ENCODE results near the gene RGS19.

Gene RGS19

DNA sequence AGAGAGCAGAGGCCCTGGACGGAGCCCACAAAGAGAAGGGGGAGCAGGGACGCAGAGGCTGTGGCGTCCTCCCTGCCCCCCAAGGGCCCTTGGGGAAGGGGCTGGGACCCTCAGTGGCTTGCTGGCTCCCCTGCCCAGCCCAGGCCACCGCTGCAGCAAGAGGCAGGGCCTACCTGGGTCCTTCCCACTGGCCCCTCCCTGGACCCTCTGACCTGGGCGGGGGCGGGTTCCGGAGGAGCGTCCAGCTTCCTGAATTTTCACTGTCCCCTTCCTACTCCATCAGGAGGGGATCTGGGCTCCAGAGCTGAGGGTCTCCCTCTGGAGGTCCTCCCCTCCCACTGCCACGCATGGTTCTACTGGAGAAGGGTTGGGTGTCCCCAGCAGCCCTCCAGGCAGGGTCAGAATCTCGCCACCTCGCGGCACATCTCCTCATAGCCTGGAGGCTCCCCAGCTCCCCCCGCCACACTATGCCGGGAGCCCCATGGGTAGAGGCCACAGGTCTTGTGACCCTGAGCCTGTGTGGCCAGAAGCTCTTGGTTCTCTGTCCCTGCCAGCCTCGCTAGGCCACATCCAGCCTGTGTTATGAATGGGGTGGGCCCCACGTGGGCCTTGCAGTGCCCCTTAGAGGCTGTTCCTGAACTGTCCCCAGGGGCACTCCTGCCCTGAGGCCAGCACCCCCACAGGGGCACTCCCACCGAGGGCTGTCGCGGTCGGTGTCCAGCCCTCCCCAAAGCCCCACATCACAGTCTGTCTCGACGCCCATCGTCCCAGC, 28.9 kb downstream of the RGS19 start:
- no peak for DNase-seq (ENCODE audit: low read depth in 4 of 4, low spot score in 1 of 4)

DNA sequence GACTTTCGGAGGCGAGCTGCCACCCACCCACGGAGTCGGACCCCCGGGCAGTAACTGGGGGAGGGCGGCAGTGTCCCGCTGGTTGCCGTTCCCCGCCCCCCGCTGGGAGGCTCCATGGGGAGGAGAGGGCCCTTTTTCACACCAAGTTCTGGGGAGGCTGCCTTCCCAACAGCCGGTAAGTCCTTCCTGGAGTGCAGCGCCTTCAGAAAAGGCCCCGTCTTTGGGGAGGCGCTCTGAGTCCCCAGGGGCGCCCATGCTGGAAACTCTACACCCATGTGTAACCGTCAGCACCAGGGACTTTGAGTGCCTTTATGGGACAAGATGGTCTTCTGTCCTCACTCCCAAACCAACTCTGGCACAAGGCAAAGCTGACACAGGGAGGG, 29.4 kb downstream of the RGS19 start:
- DNase-seq (ENCODE audit: low read depth in 4 of 4, low spot score in 1 of 4), result no peak

DNA sequence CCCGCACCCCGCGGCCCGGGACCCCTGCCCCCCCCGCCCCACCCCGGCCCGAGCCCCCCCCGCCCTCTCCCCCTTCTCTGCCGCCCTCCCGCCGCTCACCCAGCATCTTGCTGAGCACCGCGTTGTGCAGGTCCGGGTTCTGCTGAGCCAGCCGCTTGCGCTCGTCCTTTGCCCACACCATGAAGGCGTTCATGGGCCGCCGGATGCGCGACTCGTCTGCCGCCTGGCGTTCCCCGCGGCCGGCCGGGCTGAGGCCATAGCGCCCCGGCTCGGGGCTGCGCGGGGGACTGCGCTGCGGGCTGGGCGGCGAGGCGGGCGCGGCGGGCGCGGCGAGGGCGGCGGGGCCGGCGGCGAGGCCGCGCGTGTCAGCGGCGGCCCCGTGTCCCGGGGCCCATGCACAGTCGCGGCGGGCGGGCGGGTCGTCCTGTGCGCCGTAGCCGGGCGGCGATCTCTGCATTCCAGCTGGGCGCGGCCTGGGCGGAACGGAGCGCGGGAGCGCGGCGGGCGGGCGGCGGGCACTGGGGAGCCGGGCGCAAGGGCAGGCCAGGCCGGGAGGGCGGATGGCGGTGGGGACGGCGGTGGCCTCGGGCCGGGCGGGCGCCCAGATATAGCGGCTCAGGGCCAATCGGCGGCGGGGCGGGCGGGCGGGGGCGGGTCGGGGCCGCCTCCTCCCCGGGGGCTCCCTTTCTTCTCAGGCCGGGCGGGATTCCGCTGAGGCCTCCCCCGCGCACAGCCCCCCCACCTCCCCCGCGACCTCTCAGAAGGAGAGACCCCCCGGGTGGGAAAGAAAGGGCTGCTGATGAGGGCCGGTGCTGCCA, 30.0 kb downstream of the RGS19 start, which contains the start of gene SOX18:
Gene SOX18 (minus strand): TSS at position 580 of the 818 bp plus-strand sequence. CDS start 123 bp downstream, at position 457.
- no peak for DNase-seq (ENCODE audit: low read depth in 4 of 4, low spot score in 1 of 4)

DNA sequence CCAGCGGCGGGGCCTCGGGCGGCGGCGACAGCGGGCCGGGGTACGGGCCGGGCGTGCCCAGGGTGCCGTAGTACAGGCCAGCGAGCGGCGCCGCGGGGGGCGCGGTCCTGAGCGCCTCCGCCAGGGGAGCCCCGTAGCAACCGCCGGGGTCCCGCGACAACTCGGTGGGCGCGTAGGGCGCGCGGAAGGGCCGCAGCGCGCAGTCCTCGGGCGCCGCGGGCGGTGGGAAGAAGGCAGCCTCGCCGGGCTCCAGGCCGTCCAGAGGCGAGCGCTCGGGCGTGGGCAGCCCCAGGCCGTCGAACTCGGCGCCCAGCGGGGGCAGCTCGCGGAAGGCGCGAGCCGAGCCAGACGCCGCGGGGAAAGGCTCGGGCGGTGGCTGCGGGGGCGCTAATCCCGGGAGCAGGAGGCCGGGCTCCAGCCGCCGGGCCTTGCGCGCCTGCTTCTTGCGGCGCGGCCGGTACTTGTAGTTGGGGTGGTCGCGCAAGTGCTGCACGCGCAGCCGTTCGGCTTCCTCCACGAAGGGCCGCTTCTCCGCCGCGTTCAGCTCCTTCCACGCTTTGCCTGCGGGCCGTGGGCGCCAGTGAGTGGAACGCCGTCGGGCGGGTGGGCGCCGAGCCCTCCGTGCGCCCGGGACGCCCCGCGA, 30.8 kb downstream of the RGS19 start:
- DNase-seq (ENCODE audit: low read depth in 4 of 4, low spot score in 1 of 4), result no peak

DNA sequence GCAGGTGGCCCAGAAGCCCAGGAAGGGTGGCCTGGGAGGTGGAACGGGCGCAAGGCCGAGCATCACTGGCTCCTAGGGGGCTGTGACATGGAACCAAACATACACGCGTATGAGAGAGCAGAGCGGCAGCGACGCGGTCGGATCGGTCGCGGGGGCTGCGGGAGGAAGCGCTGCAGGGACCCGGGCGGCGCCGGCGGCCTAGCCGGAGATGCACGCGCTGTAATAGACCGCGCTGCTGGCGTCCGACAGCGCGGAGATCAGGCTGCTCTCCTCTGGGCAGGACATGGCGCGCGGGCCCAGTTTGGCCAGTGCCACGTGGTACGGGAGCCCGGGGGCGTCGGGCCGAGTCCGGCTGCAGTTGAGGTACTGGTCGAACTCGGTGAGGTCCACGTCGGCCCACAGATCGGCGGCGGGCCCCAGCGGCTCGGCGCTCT, 31.3 kb downstream of the RGS19 start:
- DNase-seq (ENCODE audit: low read depth in 4 of 4, low spot score in 1 of 4), result no peak

DNA sequence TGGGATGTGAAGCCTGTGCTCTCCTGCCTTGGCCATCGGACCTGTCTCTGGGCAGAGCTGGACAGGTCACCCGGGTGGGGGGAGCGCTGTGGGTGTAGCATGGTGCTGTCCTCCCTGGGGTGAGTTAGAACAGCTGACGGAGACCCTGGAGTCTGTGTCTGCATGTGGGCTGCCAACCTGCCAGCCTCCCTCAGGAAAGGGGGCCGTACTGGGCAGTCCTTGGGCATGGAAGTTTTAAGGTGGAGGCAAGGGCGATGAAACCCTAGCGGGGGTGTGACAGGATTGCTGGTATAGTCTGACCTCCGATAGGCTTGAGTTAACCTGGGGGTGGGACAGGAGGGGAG, 32.3 kb downstream of the RGS19 start:
- DNase-seq (ENCODE audit: low read depth in 4 of 4, low spot score in 1 of 4), result no peak

DNA sequence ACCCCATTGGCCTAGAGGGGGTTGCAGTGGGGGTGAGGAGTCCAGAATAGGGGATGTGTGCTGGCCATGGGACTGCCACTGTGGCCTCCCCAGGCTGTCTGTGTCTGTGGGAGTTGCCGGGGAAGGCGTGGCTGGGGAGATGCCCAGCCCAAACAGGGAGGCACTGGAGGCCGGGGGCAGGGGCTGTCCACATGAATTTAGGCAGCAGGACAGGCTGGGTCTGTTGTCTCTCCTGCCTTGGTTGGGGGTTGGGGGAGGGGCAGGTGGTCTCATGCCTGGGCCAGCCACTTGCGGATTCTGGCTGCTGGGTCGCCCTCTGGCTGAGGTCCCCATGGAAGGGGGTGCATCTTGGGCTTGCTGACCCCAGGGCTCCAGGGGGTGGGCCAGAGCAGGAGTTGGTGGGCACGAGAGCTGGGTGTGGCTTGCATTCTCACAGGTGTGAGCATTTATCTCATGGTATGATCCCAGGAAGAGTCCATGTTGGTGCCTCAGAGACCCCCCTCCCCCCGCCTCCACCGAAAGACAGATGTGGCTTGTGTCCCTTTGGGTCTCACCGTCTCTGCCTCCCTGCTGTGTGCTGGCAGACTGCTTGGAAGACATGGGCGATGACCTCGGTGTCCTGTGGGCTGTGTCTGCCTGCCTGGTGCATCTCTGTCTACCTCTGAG, 33.8 kb downstream of the RGS19 start:
- DNase-seq (ENCODE audit: low read depth in 4 of 4, low spot score in 1 of 4), result no peak

DNA sequence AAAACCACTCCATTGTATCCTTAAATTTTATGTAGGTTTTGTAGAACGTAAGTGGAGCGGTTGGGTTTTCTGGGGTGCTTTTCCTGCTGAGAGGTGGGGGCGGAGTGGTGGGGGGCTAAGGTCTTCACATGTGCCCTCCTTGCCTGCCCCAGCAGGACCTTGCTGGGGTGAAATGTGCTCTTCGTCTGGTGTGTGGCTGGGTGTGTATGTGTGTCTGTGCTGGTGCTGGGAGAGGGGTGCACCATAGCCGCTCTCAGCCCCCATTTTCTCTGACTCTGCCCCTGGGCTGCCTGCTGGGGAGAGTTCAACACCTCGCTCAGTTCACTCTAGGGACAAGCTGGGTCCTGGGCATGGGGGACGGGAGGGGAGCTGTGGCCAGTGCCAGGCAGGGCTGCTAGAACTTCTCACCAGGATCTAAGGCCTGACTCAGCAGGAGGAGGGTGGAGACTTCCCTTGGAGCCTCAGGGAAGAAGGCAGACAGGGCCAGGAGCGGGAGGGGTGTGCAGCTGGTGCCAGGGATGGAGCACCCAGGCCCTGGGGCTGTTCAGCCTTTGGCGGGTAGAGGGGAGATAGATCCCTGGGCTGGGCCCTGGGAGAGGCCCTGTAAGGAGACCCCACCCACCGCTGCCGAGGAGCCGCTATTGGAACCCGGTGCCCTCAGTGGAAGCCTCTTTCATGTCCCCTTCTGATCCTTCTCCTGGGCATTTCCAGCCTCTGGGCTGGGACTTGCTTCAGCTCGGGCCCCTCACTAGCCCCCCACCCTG, 34.7 kb downstream of the RGS19 start:
- DNase-seq (ENCODE audit: low read depth in 4 of 4, low spot score in 1 of 4), result no peak

DNA sequence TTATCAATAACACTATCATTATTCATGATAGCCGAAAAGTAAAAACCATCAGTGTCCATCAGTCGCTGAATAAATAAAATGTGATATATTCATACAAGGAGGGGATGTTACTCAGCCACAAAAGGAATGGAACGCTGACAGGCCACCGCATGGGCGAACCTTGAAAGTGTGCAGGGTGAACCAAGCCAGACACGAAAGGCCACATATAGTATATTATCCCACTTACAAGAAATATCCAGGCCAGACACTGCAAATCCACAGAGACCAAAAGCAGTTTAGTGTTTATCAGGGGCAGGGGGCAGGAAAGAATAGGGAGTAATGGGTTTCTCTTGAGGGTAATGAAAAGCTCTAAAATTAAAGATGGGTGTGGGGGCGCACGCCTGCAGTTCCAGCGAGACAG, 35.5 kb downstream of the RGS19 start:
- DNase-seq (ENCODE audit: low read depth in 4 of 4, low spot score in 1 of 4), result no peak

DNA sequence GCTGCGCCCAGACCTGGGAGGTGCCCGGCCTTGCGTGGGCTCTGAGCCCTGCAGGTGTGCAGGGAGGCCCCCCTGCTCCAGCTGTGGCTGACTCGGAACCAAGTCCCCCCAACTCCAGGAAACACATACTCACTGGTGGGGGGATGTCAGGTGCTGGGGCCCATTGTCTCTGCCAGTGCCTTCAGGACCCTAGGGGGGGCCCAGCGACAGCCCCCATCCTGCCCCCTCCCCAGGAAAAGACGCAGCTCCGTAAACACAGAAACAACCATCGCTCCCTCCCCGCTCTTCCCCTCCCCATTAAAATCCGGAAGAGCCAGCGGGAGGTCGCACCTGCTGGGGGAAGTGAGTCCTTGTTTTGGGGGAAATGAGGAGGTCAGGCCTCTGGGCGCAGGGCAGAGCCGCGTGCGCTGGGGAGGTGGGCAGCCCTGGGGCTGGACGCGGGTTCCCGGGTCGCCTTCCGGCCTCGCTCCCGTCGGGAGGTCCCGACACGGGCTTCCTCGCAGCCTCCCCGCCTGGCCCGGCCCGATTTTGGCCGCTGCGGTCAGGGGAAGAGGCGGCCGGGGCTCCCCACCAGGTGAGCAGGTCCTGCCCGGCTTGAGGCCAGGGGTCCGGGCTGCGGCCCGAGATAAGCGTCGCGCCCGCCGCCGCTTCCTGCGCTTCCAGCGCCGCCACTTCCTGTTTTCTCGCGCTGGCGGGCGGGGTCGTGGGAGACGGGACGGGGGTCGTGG, 37.1 kb downstream of the RGS19 start:
- DNase-seq (ENCODE audit: low read depth in 4 of 4, low spot score in 1 of 4), result no peak

DNA sequence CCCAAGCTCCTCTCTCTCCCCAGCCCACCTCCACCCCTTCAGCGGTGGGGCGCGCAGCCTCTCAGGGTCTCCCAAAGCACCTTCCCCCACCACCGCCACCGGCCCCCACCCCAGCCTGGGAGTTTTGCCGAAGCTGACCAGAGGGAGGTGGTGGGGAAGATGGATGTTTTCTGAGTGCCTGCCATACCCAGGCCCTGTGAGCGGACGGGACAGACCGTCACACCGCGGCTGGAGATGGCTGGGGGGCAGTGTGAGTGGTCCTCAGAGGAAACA, 37.6 kb downstream of the RGS19 start:
- DNase-seq (ENCODE audit: low read depth in 4 of 4, low spot score in 1 of 4), result no peak

DNA sequence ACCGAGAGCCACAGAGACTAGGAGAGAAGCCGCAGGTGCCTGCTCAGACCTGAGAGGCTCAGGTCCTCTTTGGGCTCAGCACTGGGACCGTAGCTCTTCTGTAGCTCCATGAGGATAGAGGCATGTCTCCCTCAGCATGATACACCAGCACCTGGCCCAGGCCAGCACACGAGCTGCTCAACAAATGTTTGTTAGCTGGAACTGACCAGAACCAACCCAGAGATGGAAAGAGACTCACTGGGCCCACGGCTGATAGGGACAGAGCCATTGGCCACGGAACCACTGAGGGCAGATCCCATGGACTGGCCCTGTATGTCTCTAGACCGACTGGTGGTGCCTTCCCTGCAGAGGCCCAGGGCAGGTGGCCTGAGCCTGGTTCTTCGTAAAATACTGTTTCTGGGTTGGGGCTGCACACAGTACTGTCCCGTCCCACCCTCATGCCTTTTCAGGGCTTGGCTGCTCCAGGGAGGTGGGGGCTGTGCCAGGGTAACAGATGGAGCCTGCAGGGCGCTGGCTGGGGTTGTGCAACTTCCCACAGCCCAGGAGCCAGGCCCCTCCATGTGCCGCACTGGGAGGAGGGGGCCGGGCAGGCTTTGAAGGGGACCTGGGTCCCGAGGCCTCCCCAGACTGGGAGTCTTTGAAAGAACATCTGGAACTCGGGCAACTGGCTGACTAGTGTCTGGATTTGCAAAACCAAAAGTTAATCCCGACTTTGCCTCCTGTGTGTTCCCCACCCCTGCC, 38.1 kb downstream of the RGS19 start:
- DNase-seq (ENCODE audit: low read depth in 4 of 4, low spot score in 1 of 4), result no peak

DNA sequence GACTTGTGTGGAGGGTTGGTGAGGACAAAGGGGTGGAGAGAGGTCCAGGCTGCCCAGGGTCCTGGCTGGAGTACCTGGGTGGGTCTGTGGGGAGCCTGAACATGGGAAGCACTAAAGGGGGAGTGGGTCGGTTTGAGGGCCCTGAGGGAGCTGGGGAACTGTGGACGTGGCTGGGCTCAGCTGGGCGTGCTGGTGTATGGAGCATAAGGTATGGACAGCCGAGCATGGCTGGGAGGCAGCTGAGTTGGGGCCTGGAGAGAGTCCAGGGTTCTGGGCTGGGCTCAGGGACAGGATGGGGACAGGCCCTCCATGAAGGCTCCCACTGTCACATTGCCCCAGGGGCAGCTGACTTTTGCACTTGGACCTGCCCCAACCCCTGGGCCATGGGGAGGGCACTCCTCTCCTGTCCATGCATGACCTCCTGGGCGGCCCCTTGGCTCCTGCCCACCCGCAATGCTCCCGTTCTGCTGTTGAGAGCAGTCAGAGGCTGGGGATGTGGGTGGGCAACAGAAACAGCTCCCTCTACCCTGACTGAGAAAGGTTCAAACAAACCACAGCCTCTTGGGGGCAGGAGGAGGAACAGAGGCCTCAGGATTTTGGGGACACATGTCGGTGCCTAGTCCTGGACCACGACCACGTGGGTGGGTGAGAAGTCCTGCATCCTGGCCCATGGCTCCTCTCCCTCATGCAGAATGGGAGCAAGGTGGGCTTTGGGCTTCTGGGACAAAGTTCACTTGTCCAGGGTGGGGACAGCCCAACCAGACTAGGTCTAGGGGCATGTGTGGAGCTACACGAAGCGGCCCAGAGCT, 38.9 kb downstream of the RGS19 start:
- DNase-seq (ENCODE audit: low read depth in 4 of 4, low spot score in 1 of 4), result no peak

DNA sequence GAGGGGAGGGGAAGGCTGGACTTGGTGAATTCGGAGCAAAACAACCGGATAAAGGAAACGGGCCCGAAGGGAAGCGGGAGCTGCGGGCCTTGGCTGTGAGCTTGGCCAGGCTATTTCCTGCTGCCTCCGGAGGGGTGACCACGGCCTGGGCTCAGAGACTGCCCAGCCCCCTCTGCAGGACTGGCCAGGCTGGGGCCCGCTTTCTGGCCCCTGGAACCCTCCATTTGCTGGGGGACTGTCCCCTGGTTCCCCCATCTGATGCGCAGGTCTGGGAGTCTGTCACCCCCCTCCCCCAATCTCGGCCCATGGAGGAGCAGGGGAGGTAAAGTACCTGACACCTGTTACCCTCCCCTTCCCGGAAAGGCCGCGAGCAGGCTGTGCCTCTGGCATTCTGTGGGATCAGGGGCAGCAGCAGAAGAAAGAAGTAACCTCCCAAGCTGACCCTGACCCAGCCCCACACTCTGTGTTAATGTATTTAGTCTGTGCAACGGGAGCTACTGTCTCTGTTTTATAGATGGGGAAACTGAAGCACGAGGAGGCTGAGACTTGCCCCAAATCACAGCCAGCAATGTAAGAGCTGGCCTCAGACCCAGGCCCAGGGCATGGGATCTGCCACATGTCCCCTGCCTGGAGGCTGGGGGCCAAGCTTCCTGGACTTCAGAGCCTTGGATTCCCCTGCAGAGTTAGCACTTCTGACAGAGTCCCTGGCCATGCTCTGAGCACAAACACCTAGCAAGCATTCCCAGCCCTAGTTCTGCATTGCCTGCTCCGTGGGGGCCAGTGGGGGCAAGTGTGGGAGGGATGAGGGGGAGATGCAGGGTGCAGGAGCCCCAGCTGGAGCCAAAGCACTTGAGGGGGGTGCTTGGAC, 39.8 kb downstream of the RGS19 start:
- DNase-seq (ENCODE audit: low read depth in 4 of 4, low spot score in 1 of 4), result no peak

DNA sequence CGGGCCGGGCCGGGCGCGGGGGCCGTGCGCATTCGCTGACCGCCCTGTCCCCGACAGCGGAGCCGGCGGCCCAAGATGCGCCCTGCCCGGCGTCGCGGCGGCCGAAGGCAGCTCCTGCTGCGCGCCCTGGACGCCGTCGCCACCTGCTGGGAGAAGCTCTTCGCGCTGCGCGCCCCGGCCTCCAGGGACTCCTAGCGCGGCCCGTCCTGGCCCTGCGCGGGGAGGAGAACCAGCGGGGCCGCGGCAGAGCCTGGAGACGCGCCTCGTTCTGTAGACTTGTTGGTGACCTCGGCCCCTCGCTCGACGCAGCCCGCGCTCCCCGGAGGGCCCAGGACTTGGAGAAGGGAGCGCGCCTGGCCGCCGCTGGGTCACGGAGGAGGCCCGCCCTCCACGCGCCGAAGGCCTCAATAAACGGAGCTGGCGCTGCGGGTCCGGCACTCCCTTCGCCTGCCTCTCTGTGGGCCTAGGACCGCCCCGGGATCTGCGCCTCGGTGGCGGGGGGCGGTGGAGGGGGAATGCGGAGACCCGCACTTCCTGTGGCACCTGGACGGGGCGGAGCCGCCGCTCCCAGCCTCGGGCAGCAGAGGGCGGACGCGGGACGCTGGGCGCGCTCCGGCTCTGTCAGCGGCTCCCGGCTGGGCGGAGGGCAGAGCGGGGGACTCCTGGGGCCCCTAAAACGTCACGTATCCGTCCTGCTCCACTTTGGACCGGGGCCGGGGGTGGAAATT, 40.6 kb downstream of the RGS19 start:
- peak; percentile 51 to 72 (median 60) for DNase-seq (ENCODE audit: low read depth in 4 of 4, low spot score in 1 of 4)

DNA sequence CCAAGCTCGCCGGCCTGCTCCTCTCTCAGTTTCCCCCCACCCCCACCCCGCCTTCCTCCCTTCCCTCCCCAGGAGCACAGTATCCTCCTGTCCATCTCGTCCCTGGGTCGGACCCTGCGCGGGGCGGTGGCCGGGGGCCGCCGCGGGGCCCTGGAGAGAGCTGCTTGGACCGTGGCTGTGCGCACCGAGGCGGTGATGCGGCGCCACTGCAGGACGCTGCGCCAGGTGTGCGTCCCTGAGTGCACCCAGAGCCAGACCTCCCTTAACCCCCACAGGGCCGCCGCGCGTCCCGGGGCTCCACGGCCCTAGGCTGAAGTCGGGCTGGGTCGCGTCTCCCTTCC, 41.1 kb downstream of the RGS19 start:
- DNase-seq (ENCODE audit: low read depth in 4 of 4, low spot score in 1 of 4), result no peak

DNA sequence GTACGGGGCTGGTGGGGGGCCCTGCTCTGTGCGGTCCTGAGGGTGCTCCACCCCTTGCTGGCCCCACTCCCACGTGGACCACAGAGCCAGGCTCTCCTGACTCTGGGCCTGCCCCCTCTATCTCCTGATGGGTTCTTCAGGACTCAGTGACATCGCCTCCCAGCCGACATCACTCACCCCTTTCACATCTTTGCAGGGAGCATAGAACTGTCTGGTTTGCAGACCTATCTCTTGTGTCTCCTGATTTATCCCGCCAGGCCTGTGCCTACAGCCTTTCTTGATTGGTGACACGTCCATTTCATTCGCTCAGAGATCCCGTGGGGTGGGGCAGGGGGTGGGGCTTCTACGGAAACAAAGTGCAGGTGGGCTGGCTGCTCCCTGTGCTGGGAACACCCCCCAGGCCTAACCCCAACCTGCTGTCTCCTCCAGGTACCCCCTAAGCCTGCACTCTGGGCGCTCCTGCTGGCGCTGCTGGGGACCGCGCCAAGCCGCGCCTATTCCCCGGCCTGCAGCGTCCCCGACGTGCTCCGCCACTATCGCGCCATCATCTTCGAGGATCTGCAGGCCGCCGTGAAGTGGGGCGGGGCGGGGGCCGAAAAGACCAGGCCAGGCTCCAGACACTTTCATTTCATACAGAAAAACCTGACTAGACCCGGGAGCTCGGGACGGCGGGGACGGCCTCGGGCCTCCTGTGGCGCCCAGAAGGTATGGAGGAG, 41.7 kb downstream of the RGS19 start:
- DNase-seq (ENCODE audit: low read depth in 4 of 4, low spot score in 1 of 4), result no peak

Measured in stimulated activated CD4-positive, alpha-beta T cell treated with anti-CD3 and anti-CD28 coated beads, Interleukin-1b, Interleukin-23, amount 100 ng/mL, for 24 hours (primary cell).